B cell (primary cell): ENCODE results near the gene CENPP. TPM values are rescaled to one million over a fixed set of nuclear protein-coding genes. Genes with fewer than 3 reads are reported as not detected.

Experiments
- ATAC-seq: fragments of 200-7000 bp; cut with Tn5 transposase; one replicate; pipeline ENCODE4 v1.10.0; 2021; ENCODE audit warnings: low read depth, mild to moderate bottlenecking, moderate number of reproducible peaks, moderate library complexity
- CTCF ChIA-PET: fragments of 350-600 bp; sonication (Branson Sonifier 250); formaldehyde crosslinking; loops from one replicate; lab custom pipeline; 2021; ENCODE audit warnings: antibody characterized with exemption, inconsistent platforms; lab: Charles Lee
- POLR2A ChIA-PET: fragments of 350-600 bp; sonication (Branson Sonifier 250); formaldehyde crosslinking; loops from one replicate; lab custom pipeline; 2021; ENCODE audit warnings: antibody characterized with exemption; lab: Charles Lee
- DNase-seq: peaks from one replicate; pipeline ENCODE4 v3.0.0; 2013
- H2AFZ ChIP-seq: 2 replicates; pipeline ENCODE4 v1.6.1; 2012; ENCODE audit warnings: mild to moderate bottlenecking, low read depth, low read length; ENCODE audit not compliant: insufficient read depth, poor library complexity, severe bottlenecking
- H3K27ac ChIP-seq, 2 donors: 1 replicate in 1 of 2; 2 replicates in 1 of 2; pipeline ENCODE4 v1.5.1; 2012 to 2013; ENCODE audit warnings: low read length in 2 of 2, mild to moderate bottlenecking in 2 of 2, moderate library complexity in 1 of 2
- H3K27me3 ChIP-seq, 4 experiments: fragments of 200-600 bp in 1 of 4; sonication (generic) in 1 of 4; replicated peaks in 1 of 4; 1 replicate in 2 of 4; 2 replicates in 2 of 4; pipeline versions ENCODE4 v1.6.1 to v1.7.0; 2013 to 2016; ENCODE audit warnings: low read length in 3 of 4, mild to moderate bottlenecking in 2 of 4, mixed read lengths in 1 of 4, moderate library complexity in 1 of 4; ENCODE audit not compliant: insufficient read depth in 4 of 4, control insufficient read depth in 3 of 4; ENCODE audit errors: control extremely low read depth in 1 of 4
- H3K36me3 ChIP-seq, 2 experiments: replicated peaks in 1 of 2; 1 replicate in 1 of 2; 2 replicates in 1 of 2; pipeline versions ENCODE4 v1.6.1 to v1.7.1; 2013; ENCODE audit warnings: low read length in 1 of 2; ENCODE audit not compliant: insufficient read depth in 2 of 2, control insufficient read depth in 1 of 2; ENCODE audit errors: control extremely low read depth in 1 of 2, extremely low read depth in 1 of 2
- H3K4me1 ChIP-seq, 2 donors: fragments of 200-600 bp in 1 of 2; sonication (generic) in 1 of 2; 1 replicate in 1 of 2; 2 replicates in 1 of 2; pipeline versions ENCODE4 v1.5.1 to v1.6.1; 2013 to 2017; ENCODE audit warnings: low read length in 2 of 2; ENCODE audit not compliant: control insufficient read depth in 2 of 2, insufficient read depth in 2 of 2
- H3K4me2 ChIP-seq: replicated peaks from 2 replicates; pipeline ENCODE3; 2012; ENCODE audit warnings: mild to moderate bottlenecking, low read depth, low read length; ENCODE audit not compliant: poor library complexity, severe bottlenecking
- H3K4me3 ChIP-seq, 5 experiments: fragments of 200-600 bp in 1 of 5; sonication (generic) in 1 of 5; 1 replicate in 3 of 5; 2 replicates in 2 of 5; pipeline versions ENCODE4 v1.5.1 to v1.7.0; 2011 to 2016; ENCODE audit warnings: low read length in 4 of 5, mild to moderate bottlenecking in 4 of 5, low read depth in 2 of 5, control low read depth in 1 of 5, moderate library complexity in 1 of 5; ENCODE audit not compliant: insufficient read depth in 1 of 5; ENCODE audit errors: control extremely low read depth in 1 of 5, extremely low read depth in 1 of 5
- H3K79me2 ChIP-seq: fragments of 200-600 bp; sonication (generic); one replicate; pipeline ENCODE4 v1.6.0; 2016; ENCODE audit warnings: low read length; ENCODE audit not compliant: control insufficient read depth, insufficient read depth
- H3K9ac ChIP-seq: fragments of 200-600 bp; sonication (generic); 2 replicates; pipeline ENCODE4 v1.6.1; 2017; ENCODE audit warnings: mild to moderate bottlenecking, low read length, moderate library complexity
- H3K9me3 ChIP-seq, 3 donors: one replicate each; pipeline versions ENCODE4 v1.6.1 to v1.7.1; 2013; ENCODE audit warnings: low read length in 2 of 3; ENCODE audit not compliant: control insufficient read depth in 2 of 3, insufficient read depth in 1 of 3; ENCODE audit errors: control extremely low read depth in 1 of 3
- H4K20me1 ChIP-seq: 2 replicates; pipeline ENCODE4 v1.6.0; 2012; ENCODE audit warnings: mild to moderate bottlenecking, low read length; ENCODE audit not compliant: insufficient read depth, control insufficient read depth, poor library complexity, severe bottlenecking
- H3K27ac Mint-ChIP-seq: one replicate; pipeline ENCODE4 v1.8.0; 2021; ENCODE audit warnings: mixed read lengths
- H3K27me3 Mint-ChIP-seq: one replicate; pipeline ENCODE4 v1.8.0; 2021; ENCODE audit warnings: mixed read lengths
- H3K4me1 Mint-ChIP-seq: one replicate; pipeline ENCODE4 v1.8.0; 2021; ENCODE audit warnings: mixed read lengths
- H3K4me3 Mint-ChIP-seq: one replicate; pipeline ENCODE4 v1.8.0; 2021; ENCODE audit warnings: mixed read lengths
- H3K9me3 Mint-ChIP-seq: one replicate; pipeline ENCODE4 v1.8.0; 2022; ENCODE audit warnings: mixed read lengths; ENCODE audit not compliant: insufficient read depth
- CTCF ChIP-seq: fragments of 200-600 bp; IDR thresholded peaks from one replicate; pipeline ENCODE4 v1.8.0; 2022; ENCODE audit warnings: antibody characterized with exemption, mild to moderate bottlenecking
- EZH2 ChIP-seq: IDR thresholded peaks from 2 replicates; pipeline ENCODE4 v1.6.1; 2012; ENCODE audit warnings: borderline replicate concordance, low read depth, mild to moderate bottlenecking, moderate library complexity, low read length; ENCODE audit not compliant: insufficient read depth, poor library complexity, severe bottlenecking
- WGBS: methylation state at CpG from one replicate; pipeline ENCODE4 v1.1.5; 2013; ENCODE audit warnings: missing lambda C conversion rate; ENCODE audit not compliant: insufficient coverage; 5-methylcytosine and 5-hydroxymethylcytosine counted together
- intact Hi-C: fragments of 100-400 bp; cut with micrococcal nuclease; formaldehyde crosslinking; loops from one replicate; pipeline ENCODE4 v1.10.0; 2022
- polyA plus RNA-seq: library from polyadenylated mRNA; depleted of rRNA; stranded (reverse); fragments of >200 nt; gene quantifications from 2 replicates; pipeline ENCODE4 v1.2.3, GENCODE V29; 2012
- total RNA-seq, 2 donors: library from RNA; stranded (reverse); fragments of 120-200 nt in 1 of 2; gene quantifications; 1 replicate in 1 of 2; 2 replicates in 1 of 2; pipeline versions ENCODE4 v1.2.3 to v1.2.4, GENCODE V29; 2013 to 2022

Gene CENPP
- total and polyA plus RNA-seq, 2 donors (not counting 1 experiment from before 2014, with no cell fraction given), result 1.4 to 6.2 TPM

DNA sequence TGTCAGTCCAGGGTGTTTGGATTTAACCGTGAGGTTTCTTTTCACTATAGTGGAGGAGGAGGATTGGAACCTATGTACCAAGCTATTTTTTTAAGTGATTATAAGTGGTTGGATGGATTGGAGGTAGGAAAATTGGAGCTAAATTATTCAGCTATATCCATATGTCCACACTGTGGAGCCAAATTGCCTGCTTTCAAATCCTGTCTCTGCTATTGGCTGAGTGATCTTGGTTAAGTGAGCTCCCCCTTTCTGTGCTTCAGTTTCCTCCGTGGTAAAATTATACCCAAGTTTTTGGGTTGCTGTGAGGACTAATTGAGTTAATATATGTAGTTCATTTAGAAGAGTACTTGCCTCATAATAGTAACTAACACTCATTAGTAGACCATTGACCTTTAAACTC is 2.5 kb downstream of the CENPP start:
- Histone ChIP-seq H3K36me3 (peaks cover 0 to under 1% of the 10 kb centered on the region in 2 experiments), H4K20me1 (no peaks in the 10 kb centered on the region), H3K4me1 (peaks cover 15 to 20% of the 10 kb centered on the region in 2 donors), H3K4me2 (no peak overlapping the region), H3K27ac (no peak overlapping the region), H3K79me2 (peaks cover 43% of the 10 kb centered on the region), H3K9ac (no peak overlapping the region), H2AFZ (no peak overlapping the region), H3K9me3 (no peaks in the 10 kb centered on the region), H3K27me3 (no peaks in the 10 kb centered on the region), H3K4me3 (no peak overlapping the region)
- ChIA-PET POLR2A (no interaction called here), CTCF (interaction anchor here (0.9 kb wide), 1 partner anchor 342 kb away, joined by 3 read pairs; the partner anchor contains the start of gene IPPK)
- Mint-ChIP-seq H3K4me1 (peaks cover 32% of the 10 kb centered on the region), H3K4me3 (no peak overlapping the region), H3K27me3 (no peaks in the 10 kb centered on the region), H3K9me3 (no peaks in the 10 kb centered on the region), H3K27ac (no peak overlapping the region)
- no peak for ATAC-seq
- no CpG with 5 or more reads among the region's 2 CpGs for WGBS
- TF ChIP-seq EZH2 (no peak), CTCF (no peak)
- intact Hi-C loops, result loop anchor here (10.0 kb wide), 1 partner anchor 437 kb away; the partner anchor contains the start of gene BICD2
- no peak for DNase-seq

DNA sequence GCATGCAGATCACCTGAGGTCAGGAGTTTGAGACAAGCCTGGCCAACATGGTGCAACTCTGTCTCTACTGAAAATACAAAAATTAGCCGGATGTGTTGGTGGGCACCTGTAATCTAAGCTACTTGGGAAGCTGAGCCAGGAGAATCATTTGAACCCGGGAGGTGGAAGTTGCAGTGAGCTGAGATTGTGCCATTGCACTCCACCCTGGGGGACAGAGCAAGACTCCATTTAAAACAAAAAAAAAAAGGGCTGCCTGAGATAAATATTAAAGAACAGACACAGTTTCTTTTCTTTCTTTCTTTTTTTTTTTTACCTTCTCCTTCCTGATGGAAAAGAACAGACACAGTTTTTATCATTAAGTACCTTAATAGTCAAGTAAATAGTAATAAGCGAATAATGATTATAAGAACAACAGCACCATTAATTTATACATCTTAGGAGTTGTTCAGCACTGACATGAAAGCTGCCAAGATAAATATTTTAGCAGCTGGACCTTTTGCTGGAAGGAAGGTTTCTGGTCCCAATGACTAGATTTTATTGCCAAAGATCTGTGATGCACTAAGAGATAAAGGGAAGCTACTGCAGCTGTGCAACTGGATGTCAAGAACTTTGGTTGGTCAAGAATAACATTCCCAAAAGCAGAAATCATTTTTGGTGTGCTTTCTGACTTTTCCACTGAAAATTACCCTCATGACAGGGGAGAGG is 7.0 kb downstream of the CENPP start:
- intact Hi-C loops, result no loop called here
- TF ChIP-seq EZH2 (no peak), CTCF (no peak)
- Mint-ChIP-seq H3K9me3 (no peaks in the 10 kb centered on the region), H3K27me3 (no peaks in the 10 kb centered on the region), H3K4me1 (no peaks in the 10 kb centered on the region), H3K27ac (no peak overlapping the region), H3K4me3 (no peak overlapping the region)
- DNase-seq (no peak), ATAC-seq (no peak)
- H3K27ac ChIP-seq, result no peak overlapping the region
- H4K20me1 ChIP-seq, result no peaks in the 10 kb centered on the region
- H3K9me3 ChIP-seq, result no peaks in the 10 kb centered on the region
- H3K4me1 ChIP-seq, result no peaks in the 10 kb centered on the region
- H3K9ac ChIP-seq, result no peak overlapping the region
- no peak overlapping the region for H3K4me3 ChIP-seq
- peaks cover 0 to 4% of the 10 kb centered on the region in 2 experiments for H3K36me3 ChIP-seq
- no peak overlapping the region for H3K4me2 ChIP-seq
- CTCF ChIA-PET, result interaction anchor here (0.6 to 1.8 kb wide), 2 partner anchors 54 to 107 kb away, joined by 3 to 4 read pairs; no protein-coding TSS in a partner anchor
- POLR2A ChIA-PET, result no interaction called here
- 100% methylated on average over 1 of the region's 3 CpGs for WGBS
- no peaks in the 10 kb centered on the region for H3K27me3 ChIP-seq
- H3K79me2 ChIP-seq, result peaks cover 14% of the 10 kb centered on the region
- no peak overlapping the region for H2AFZ ChIP-seq
